Vagina (tissue), 2 donors: ENCODE data around the gene FBXL14. TPM values are rescaled to one million over a fixed set of nuclear protein-coding genes. Genes with fewer than 3 reads are reported as not detected.

Experiments used
- DNase-seq, 2 donors: peaks; one replicate each; pipeline ENCODE4 v3.0.0-alpha.2; 2017; ENCODE audit errors: extremely low spot score in 2 of 2
- H3K27ac ChIP-seq: fragments of 200-600 bp; sonication (generic); one replicate; pipeline ENCODE4 v1.5.1; 2019
- H3K27me3 ChIP-seq: fragments of 200-600 bp; sonication (generic); one replicate; pipeline ENCODE4 v1.5.1; 2019
- H3K36me3 ChIP-seq, 2 donors: fragments of 200-600 bp; sonication (generic); one replicate each; pipeline ENCODE4 v1.5.1; 2017 to 2019
- H3K4me1 ChIP-seq: fragments of 200-600 bp; sonication (generic); one replicate; pipeline ENCODE4 v1.5.1; 2019
- H3K4me3 ChIP-seq, 2 donors: fragments of 200-600 bp; sonication (generic); 1 replicate in 1 of 2; 2 replicates in 1 of 2; pipeline ENCODE4 v1.5.1; 2016 to 2019
- H3K9me3 ChIP-seq: fragments of 200-600 bp; sonication (generic); one replicate; pipeline ENCODE4 v1.5.1; 2019
- CTCF ChIP-seq, 3 experiments: fragments of 450-650 bp in 2 of 3; fragments of 200-600 bp in 1 of 3; sonication (generic) in 1 of 3; IDR thresholded peaks; one replicate each; pipeline ENCODE4 v1.5.1; 2017 to 2019; ENCODE audit warnings: antibody characterized with exemption in 3 of 3, mild to moderate bottlenecking in 2 of 3, moderate library complexity in 2 of 3
- POLR2A ChIP-seq, 2 donors: fragments of 450-650 bp; IDR thresholded peaks; one replicate each; pipeline ENCODE4 v1.6.1; 2017; ENCODE audit warnings: antibody characterized with exemption in 2 of 2, mild to moderate bottlenecking in 2 of 2, moderate library complexity in 2 of 2
- POLR2AphosphoS5 ChIP-seq, 2 donors: sonication (generic); formaldehyde crosslinking; IDR thresholded peaks; one replicate each; pipeline ENCODE4 v1.9.0; 2017; ENCODE audit warnings: antibody characterized with exemption in 2 of 2, mild to moderate bottlenecking in 2 of 2, low read depth in 1 of 2; ENCODE audit not compliant: insufficient read depth in 1 of 2
- intact Hi-C: fragments of 100-400 bp; cut with DNase I; formaldehyde crosslinking; loops from one replicate; pipeline ENCODE4 v1.15.1; 2023
- total RNA-seq: library from RNA; depleted of rRNA; stranded (reverse); fragments of >200 nt; gene quantifications from one replicate; pipeline ENCODE4 v1.2.3, GENCODE V29; 2016

Gene FBXL14
- total RNA-seq, 1 donor from 2014 or later = 15.2 TPM

GRCh38 chr12:1592444-1593173, 1.8 kb downstream of the FBXL14 start:
- TF ChIP-seq CTCF (IDR thresholded peaks at IDR 0.05) (no peak), POLR2A (IDR thresholded peaks at IDR 0.05) (no peak), POLR2AphosphoS5 (IDR thresholded peaks at IDR 0.05; ENCODE audit: insufficient read depth in 1 of 2, low read depth in 1 of 2) (peak in 1 of 2 donors; percentile 21)
- H3K4me3 ChIP-seq = peak overlapping the region; percentile 81 to 95
- H3K4me1 ChIP-seq = peaks cover 66% of the 10 kb centered on the region
- H3K36me3 ChIP-seq = no peaks in the 10 kb centered on the region
- H3K9me3 ChIP-seq = no peaks in the 10 kb centered on the region
- intact Hi-C loops = no loop called here
- DNase-seq = no peak
- H3K27ac ChIP-seq = peak overlapping the region; percentile 98
- no peaks in the 10 kb centered on the region for H3K27me3 ChIP-seq

- intact Hi-C loops = no loop called here
- H3K27me3 ChIP-seq = no peaks in the 10 kb centered on the region
- peaks cover 67% of the 10 kb centered on the region for H3K4me1 ChIP-seq
These were observed 2.8 kb downstream of the FBXL14 start for GRCh38 chr12:1591543-1591942.

GRCh38 chr12:1591034-1591433, 3.3 kb downstream of the FBXL14 start:
- no peak for TF ChIP-seq POLR2A (IDR thresholded peaks at IDR 0.05)
- TF ChIP-seq CTCF (IDR thresholded peaks at IDR 0.05) = no peak
- TF ChIP-seq POLR2AphosphoS5 (IDR thresholded peaks at IDR 0.05; ENCODE audit: insufficient read depth in 1 of 2, low read depth in 1 of 2) = no peak
- Histone ChIP-seq H3K36me3 (no peaks in the 10 kb centered on the region), H3K4me3 (peak overlapping the region; percentile 4 to 28), H3K27me3 (no peaks in the 10 kb centered on the region), H3K4me1 (peaks cover 67% of the 10 kb centered on the region), H3K27ac (no peak overlapping the region), H3K9me3 (no peaks in the 10 kb centered on the region)
- intact Hi-C loops = no loop called here
- DNase-seq = no peak

More at GRCh38 chr12:1591543-1591942, 2.8 kb downstream of the FBXL14 start:
- no peaks in the 10 kb centered on the region for H3K9me3 ChIP-seq
- DNase-seq = no peak
- peak overlapping the region; percentile 98 for H3K27ac ChIP-seq
- peak overlapping the region; percentile 2 to 81 for H3K4me3 ChIP-seq
- no peak for TF ChIP-seq POLR2AphosphoS5 (IDR thresholded peaks at IDR 0.05; ENCODE audit: insufficient read depth in 1 of 2, low read depth in 1 of 2)
- no peak for TF ChIP-seq CTCF (IDR thresholded peaks at IDR 0.05)
- TF ChIP-seq POLR2A (IDR thresholded peaks at IDR 0.05) = no peak
- no peaks in the 10 kb centered on the region for H3K36me3 ChIP-seq

- H3K27ac ChIP-seq = peak overlapping the region; percentile 48
- no peak for DNase-seq
- no peaks in the 10 kb centered on the region for H3K27me3 ChIP-seq
- H3K9me3 ChIP-seq = no peaks in the 10 kb centered on the region
- no peak for TF ChIP-seq POLR2AphosphoS5 (IDR thresholded peaks at IDR 0.05; ENCODE audit: insufficient read depth in 1 of 2, low read depth in 1 of 2)
- TF ChIP-seq POLR2A (IDR thresholded peaks at IDR 0.05) = no peak
- TF ChIP-seq CTCF (IDR thresholded peaks at IDR 0.05) = no peak
- no peaks in the 10 kb centered on the region for H3K36me3 ChIP-seq
- intact Hi-C loops = no loop called here
- H3K4me3 ChIP-seq = peak overlapping the region; percentile 4 to 28
- peaks cover 64% of the 10 kb centered on the region for H3K4me1 ChIP-seq
These were observed 4.0 kb downstream of the FBXL14 start for GRCh38 chr12:1590221-1590979.
